NOMO-1 treated with DMSO at 0.1 percent for 48 hours (cell line): Measurements from ENCODE around the gene ALG14.
"Not testable (repeated sequence)": the region's sequence is repeated elsewhere in the genome, so short reads cannot be mapped to it uniquely, and the experiment has no call there.

Experiments
- DNase-seq: peaks from one replicate; lab custom pipeline; 2025; ENCODE audit not compliant: unreplicated experiment; lab: John Stamatoyannopoulos, UW

Gene ALG14

GRCh38 chr1:95072532-95073419 lies at the start of gene ALG14:
Gene ALG14 (minus strand): TSS chr1:95072951. CDS start chr1:95072898, 53 bp downstream.
- peak; percentile 92 for DNase-seq

GRCh38 chr1:95122151-95122697 lies 49.5 kb upstream of the ALG14 start:
- DNase-seq, result no peak

- DNase-seq, result no peak
These were observed 46.5 kb upstream of the ALG14 start for GRCh38 chr1:95119273-95119672.

- DNase-seq, result no peak
These were observed 46.0 kb upstream of the ALG14 start for GRCh38 chr1:95118710-95119109.

GRCh38 chr1:95118067-95118499 lies 45.3 kb upstream of the ALG14 start:
- DNase-seq, result no peak

- DNase-seq, result no peak
These were observed 44.7 kb upstream of the ALG14 start, which contains the start of gene TLCD4 for GRCh38 chr1:95117207-95118066. Gene TLCD4 (plus strand): TSS chr1:95117355. CDS start chr1:95143902, 26,547 bp downstream.

GRCh38 chr1:95116580-95117206 lies 43.9 kb upstream of the ALG14 start:
- peak; percentile 35 for DNase-seq

- DNase-seq, result no peak
These were observed 43.0 kb upstream of the ALG14 start for GRCh38 chr1:95115708-95116137.

GRCh38 chr1:95113684-95114083 lies 40.9 kb upstream of the ALG14 start:
- no peak for DNase-seq

- no peak for DNase-seq
These were observed 38.3 kb upstream of the ALG14 start for GRCh38 chr1:95111014-95111413.

GRCh38 chr1:95108792-95109191 lies 36.0 kb upstream of the ALG14 start:
- no peak for DNase-seq

GRCh38 chr1:95098196-95098595 lies 25.4 kb upstream of the ALG14 start:
- peak; percentile 54 for DNase-seq

- no peak for DNase-seq
These were observed 24.7 kb upstream of the ALG14 start for GRCh38 chr1:95097426-95097825.

GRCh38 chr1:95096218-95096841 lies 23.6 kb upstream of the ALG14 start:
- no peak for DNase-seq

GRCh38 chr1:95095833-95096217 lies 23.1 kb upstream of the ALG14 start:
- DNase-seq, result peak; percentile 94

- DNase-seq, result no peak
These were observed 22.2 kb upstream of the ALG14 start for GRCh38 chr1:95094923-95095322.

GRCh38 chr1:95093296-95093695 lies 20.5 kb upstream of the ALG14 start:
- DNase-seq, result no peak

- DNase-seq, result not testable (repeated sequence)
These were observed 20.1 kb upstream of the ALG14 start for GRCh38 chr1:95092891-95093290.

GRCh38 chr1:95091290-95091689 lies 18.5 kb upstream of the ALG14 start:
- not testable (repeated sequence) for DNase-seq

- no peak for DNase-seq
These were observed 17.0 kb upstream of the ALG14 start for GRCh38 chr1:95089650-95090287.
